ENCODE results near the gene NCF2. TPM values are rescaled to one million over a fixed set of nuclear protein-coding genes. Genes with fewer than 3 reads are reported as not detected.

The NCF2 gene
- total RNA-seq, 4 donors from 2014 or later, result 0.51 to 9.7 (median 3.0) TPM

DNA sequence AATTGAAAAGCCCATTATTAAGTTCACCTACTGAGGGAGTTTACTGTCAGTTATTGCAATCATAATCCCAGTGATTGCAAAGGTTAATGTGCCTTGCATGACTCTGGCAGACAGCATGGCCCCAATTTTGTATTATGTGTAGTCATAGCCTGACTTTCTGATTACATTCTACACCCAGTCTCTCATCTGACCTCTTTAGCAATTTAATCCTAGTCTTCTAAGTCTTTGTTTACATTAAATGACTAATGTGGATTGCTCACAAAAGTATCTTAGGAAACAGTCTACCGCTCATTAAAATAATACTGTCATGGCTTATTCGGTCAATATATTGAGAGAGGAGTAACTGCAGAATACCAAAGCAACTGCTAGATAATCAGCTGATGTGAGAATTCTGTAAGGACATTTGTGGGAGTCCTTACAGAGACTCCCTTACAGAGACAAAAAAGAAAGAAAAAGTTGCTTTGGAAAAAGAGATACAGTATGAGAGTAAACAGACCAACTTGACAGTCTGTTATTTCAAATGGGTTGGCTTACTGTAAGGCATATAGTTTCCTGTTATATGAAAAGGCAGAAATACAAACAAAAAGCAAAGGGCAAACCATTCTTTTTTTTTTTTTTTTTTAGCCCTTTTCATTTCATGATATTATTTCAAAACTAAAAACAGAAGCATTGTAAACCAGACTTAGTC lies 75.1 kb downstream of the NCF2 start:
- no peak overlapping the region for H3K4me3 ChIP-seq
- no peaks in the 10 kb centered on the region for H3K9me3 ChIP-seq
- no peak for TF ChIP-seq POLR2A (IDR thresholded peaks at IDR 0.05)
- TF ChIP-seq, protein P1, sequence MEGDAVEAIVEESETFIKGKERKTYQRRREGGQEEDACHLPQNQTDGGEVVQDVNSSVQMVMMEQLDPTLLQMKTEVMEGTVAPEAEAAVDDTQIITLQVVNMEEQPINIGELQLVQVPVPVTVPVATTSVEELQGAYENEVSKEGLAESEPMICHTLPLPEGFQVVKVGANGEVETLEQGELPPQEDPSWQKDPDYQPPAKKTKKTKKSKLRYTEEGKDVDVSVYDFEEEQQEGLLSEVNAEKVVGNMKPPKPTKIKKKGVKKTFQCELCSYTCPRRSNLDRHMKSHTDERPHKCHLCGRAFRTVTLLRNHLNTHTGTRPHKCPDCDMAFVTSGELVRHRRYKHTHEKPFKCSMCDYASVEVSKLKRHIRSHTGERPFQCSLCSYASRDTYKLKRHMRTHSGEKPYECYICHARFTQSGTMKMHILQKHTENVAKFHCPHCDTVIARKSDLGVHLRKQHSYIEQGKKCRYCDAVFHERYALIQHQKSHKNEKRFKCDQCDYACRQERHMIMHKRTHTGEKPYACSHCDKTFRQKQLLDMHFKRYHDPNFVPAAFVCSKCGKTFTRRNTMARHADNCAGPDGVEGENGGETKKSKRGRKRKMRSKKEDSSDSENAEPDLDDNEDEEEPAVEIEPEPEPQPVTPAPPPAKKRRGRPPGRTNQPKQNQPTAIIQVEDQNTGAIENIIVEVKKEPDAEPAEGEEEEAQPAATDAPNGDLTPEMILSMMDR (IDR thresholded peaks at IDR 0.05), result no peak
- H3K36me3 ChIP-seq, result no peaks in the 10 kb centered on the region
- no peaks in the 10 kb centered on the region for H3K4me1 ChIP-seq
- intact Hi-C loops (cut with DNase I; ENCODE audit: low total_unique reads), result no loop called here
- no peak overlapping the region for H3K27ac ChIP-seq
- DNase-seq, result no peak
- H3K27me3 ChIP-seq, result no peaks in the 10 kb centered on the region

DNA sequence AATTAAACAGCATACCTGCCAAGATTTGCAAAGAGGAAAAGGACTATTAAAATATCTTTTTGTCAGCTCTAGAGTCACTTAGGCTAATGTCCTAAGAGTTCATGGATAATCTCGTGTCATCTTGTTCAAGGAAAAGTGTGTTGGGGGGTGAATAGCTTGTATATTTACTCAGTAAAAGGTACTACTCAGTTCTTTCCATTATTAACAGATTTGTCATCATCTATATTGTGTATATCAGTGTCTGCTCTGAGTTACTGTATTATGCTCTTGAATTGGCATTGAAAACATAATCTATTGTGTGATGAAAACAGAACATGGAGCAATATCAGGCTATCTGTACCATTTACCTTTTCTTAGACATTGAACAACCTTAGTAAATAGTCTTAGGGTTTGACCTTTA lies 76.0 kb downstream of the NCF2 start:
- no peaks in the 10 kb centered on the region for H3K4me1 ChIP-seq
- H3K27ac ChIP-seq, result no peak overlapping the region
- no peaks in the 10 kb centered on the region for H3K9me3 ChIP-seq
- no peaks in the 10 kb centered on the region for H3K36me3 ChIP-seq
- H3K4me3 ChIP-seq, result no peak overlapping the region
- intact Hi-C loops (cut with DNase I; ENCODE audit: low total_unique reads), result no loop called here
- TF ChIP-seq, protein P1 (IDR thresholded peaks at IDR 0.05), result no peak
- TF ChIP-seq POLR2A (IDR thresholded peaks at IDR 0.05), result no peak
- no peaks in the 10 kb centered on the region for H3K27me3 ChIP-seq
- no peak for DNase-seq

DNA sequence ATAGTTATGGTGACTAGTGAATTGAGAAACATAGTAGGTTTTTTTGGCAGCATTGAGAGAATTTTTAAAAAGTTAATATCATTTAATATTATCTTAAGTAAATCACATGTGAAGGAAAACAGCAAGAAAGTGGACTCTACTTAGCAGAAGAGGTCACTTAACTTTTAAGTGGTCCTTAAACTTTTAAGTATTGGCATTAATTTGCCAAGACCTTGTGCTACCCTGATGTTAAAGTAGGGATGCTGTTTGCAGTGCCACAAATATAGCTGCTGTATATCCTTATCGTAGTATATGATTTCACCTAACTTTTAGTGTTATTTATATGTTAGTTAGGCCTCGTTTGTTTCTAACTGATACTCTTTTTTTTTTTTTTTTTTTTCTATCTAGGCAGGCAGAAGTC lies 77.8 kb downstream of the NCF2 start:
- TF ChIP-seq, protein P1 (IDR thresholded peaks at IDR 0.05), result no peak
- no peak for TF ChIP-seq POLR2A (IDR thresholded peaks at IDR 0.05)

DNA sequence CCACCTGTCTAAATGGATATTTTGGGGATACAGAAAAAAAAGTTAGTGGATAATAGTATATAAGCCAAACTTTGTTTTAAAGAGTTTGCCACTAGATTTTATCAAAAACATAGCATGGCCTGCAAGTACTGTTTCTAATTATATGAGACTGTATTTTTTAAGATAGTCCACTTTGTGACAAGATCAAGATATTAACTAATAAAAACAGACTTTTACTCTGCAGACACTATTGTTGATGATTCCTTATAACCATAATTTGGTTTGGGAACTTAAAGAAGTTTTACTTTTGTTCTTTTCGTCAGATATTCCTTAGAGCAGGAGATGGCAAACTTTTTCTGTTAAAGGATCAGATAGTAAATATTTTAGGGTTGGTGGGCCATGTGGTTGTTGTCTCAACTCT lies 81.6 kb downstream of the NCF2 start:
- Histone ChIP-seq H3K36me3 (no peaks in the 10 kb centered on the region), H3K4me1 (no peaks in the 10 kb centered on the region), H3K9me3 (no peaks in the 10 kb centered on the region), H3K27me3 (no peaks in the 10 kb centered on the region), H3K4me3 (no peak overlapping the region), H3K27ac (no peak overlapping the region)
- intact Hi-C loops (cut with DNase I; ENCODE audit: low total_unique reads), result no loop called here
- no peak for TF ChIP-seq POLR2A (IDR thresholded peaks at IDR 0.05)
- TF ChIP-seq, protein P1 (IDR thresholded peaks at IDR 0.05), result no peak
- no peak for DNase-seq

More for the DNA sequence above, 77.8 kb downstream of the NCF2 start:
- Histone ChIP-seq H3K4me3 (no peak overlapping the region), H3K9me3 (no peaks in the 10 kb centered on the region), H3K4me1 (no peaks in the 10 kb centered on the region), H3K27me3 (no peaks in the 10 kb centered on the region), H3K36me3 (no peaks in the 10 kb centered on the region), H3K27ac (no peak overlapping the region)
- intact Hi-C loops (cut with DNase I; ENCODE audit: low total_unique reads), result no loop called here
- no peak for DNase-seq

DNA sequence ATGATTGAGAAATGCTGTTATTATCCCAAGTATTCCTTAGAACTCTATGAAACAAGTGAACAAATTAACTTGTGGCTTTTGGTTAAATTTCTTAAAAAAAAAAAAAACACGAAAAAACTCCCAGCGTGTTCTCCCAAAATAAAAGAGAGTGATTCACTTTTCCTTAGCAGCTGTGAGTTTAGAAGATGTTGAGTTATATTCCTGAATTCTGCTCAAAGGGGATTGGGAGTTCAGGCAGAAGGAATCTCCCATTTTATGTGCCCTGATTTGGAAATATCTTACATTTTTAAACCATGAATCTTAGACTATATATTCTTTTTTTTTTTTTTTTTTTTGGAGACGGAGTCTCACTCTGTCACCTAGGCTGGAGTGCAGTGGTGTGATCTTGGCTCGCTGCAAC lies 83.7 kb downstream of the NCF2 start:
- Histone ChIP-seq H3K36me3 (no peaks in the 10 kb centered on the region), H3K4me3 (no peak overlapping the region), H3K27ac (no peak overlapping the region), H3K9me3 (no peaks in the 10 kb centered on the region), H3K27me3 (no peaks in the 10 kb centered on the region), H3K4me1 (no peaks in the 10 kb centered on the region)
- TF ChIP-seq, protein P1 (IDR thresholded peaks at IDR 0.05), result no peak
- no peak for TF ChIP-seq POLR2A (IDR thresholded peaks at IDR 0.05)
- intact Hi-C loops (cut with DNase I; ENCODE audit: low total_unique reads), result no loop called here
- DNase-seq, result no peak

Other genes starting within 250 kb of the NCF2 start
- gene NMNAT2, start 172.1 kb downstream of the NCF2 start, total RNA-seq, result 1 to 10 TPM in 2 of 4 donors, under 1 TPM in 1, not detected in 1; 0.85 to 2.8 (median 1.5) TPM
- 10 to 100 TPM in 3 of 4 donors, 1 to 10 TPM in 1; 9.1 to 63.1 (median 37.0) TPM for gene SMG7, start 118.0 kb downstream of the NCF2 start, total RNA-seq
- 100 to 1,000 TPM in 3 of 4 donors, 10 to 100 TPM in 1; 73.0 to 234 (median 170) TPM for gene ARPC5, start 45.3 kb upstream of the NCF2 start, total RNA-seq
- under 1 TPM in 2 of 4 donors, not detected in 2; 0.40 to 0.76 TPM for gene APOBEC4, start 62.9 kb upstream of the NCF2 start, total RNA-seq
- gene RGL1, start 214.7 kb upstream of the NCF2 start, total RNA-seq, result 10 to 100 TPM in 2 of 4 donors, 1 to 10 TPM in 2; 6.9 to 92.9 (median 16.3) TPM

Measured in uterus (tissue), 4 donors.